ACHN (cell line): ENCODE measurements around the gene TET3.

Experiments used
- DNase-seq: peaks from one replicate; pipeline ENCODE4 v3.0.0-alpha.2; 2015
- in situ Hi-C: cut with HindIII; loops from 2 replicates; pipeline ENCODE4 v1.10.0; 2017; ENCODE audit warnings: low sequenced_read_pairs, low pct_ligation_motif_present, low pct_unique_long_range_greater_than_20kb

Gene TET3

GRCh38 chr2:74020702-74021406 is 36.1 kb downstream of the TET3 start:
- no peak for DNase-seq

DNA sequence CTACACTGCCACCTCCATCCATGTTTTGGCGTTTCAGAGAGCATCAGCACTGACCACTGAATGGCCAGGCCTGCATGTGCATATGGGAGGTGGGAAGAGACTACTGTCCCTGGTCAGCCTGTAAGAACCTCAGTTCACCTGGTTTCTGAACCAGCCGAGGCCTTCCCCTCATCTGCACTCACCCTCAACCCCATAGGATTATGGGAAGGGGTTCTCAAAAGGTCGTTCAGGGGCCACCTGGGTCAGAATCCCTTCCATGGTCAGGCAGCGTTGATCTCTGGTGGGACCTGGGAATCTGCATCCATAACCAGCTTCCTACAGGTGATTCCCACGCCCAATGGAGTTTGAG is 36.7 kb downstream of the TET3 start:
- no peak for DNase-seq
- in situ Hi-C loops: no loop called here

More at GRCh38 chr2:74020702-74021406, 36.1 kb downstream of the TET3 start:
- in situ Hi-C loops: no loop called here

DNA sequence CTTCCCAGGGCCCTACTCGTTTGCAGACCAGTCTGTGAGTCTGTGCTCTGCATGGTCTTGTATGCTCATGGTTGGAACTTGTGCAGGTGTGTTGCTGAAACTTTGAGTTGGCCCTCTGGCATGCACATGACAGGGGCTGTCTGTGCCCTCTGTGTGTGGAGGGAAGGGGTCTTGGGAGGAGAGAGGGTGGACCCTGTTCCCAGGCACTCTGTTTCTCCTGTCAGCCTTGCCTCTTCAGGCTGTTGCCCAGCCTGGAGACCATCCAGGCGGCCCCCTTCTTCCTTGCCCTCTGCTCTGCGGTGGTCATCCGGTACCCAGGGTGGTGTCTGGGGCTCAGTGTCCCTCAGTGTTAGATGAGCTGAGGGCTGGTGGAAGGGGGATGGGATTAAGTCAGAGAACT is 39.5 kb downstream of the TET3 start:
- DNase-seq: no peak
- in situ Hi-C loops: no loop called here

DNA sequence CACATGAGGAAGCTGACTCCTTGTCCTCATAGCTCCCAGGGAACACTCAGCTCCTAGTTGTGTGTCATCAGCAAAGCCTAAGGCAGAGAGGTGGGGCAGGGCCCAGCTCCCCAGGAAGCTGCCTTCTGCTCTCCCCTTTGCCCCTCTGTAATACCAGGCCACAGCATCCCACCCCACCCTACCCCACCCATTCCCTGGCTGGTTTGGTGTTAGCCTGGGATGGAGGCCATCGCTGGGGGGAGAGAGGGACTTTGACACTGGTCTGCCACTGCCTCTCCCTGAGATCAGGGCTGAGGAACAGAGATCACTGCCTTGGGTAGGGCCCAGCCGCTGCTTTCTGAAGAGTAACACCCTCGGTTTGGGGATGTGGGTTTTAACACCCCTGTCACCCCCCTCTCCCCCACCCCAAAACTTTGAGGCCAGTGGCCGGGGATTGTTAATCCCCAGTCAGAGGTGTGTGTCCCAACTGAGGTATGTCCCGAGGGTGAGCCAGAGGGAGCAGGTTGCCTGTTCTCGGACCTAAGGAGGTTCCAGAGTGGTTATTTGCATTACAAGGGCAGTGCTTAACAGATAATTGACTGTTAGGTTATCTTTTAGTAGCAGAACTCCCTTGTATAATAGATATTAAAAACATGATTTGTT is 41.4 kb downstream of the TET3 start:
- no peak for DNase-seq
- in situ Hi-C loops: no loop called here

DNA sequence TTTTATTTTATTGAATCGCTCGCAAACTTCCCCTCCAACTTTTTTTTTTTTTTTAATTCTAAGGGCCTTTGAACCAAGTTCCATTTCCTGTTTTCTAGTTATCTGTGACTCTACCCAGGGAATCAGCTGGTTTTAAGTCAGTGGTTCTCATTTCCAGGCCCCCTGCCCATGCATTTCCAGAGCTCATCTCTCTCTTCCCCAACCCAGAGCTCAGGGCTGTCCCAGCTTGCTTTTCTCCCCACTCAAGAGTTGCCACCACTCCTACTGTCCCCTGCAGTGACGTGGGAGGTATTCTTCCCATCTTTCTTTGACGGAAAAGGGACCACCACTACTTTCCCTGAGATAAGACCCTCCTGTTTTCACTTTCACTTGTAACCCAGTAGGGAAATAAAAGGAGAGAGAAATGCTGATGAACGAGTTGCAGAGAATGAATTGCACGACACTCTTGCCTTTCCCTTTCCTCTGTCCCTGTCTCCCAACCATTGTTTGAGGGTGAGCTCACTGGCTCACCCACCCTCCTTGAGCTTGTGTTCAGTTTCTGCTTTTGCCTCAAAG is 42.1 kb downstream of the TET3 start:
- in situ Hi-C loops: no loop called here
- DNase-seq: no peak

GRCh38 chr2:74027496-74027895 is 42.8 kb downstream of the TET3 start:
- no peak for DNase-seq
- in situ Hi-C loops: no loop called here

GRCh38 chr2:74028290-74028689 is 43.6 kb downstream of the TET3 start:
- no peak for DNase-seq
- in situ Hi-C loops: no loop called here

DNA sequence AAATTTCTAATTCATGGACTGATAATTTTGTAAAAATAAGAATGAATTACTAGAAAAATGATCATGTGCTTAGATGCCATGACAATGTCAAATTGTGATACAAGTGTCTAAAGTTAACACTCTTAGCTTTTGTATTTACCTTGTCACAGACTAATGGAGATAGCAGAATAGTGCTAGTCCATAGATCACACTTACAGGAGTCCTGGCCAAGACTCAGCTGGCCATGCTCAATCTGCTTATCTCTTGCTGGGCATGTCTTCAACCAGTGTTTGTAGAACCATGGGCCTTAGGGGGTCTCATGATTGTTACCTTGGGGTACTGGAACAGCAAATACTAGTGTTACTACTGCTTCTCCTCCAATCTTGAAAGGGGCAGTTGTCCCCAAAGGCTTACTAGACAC is 44.0 kb downstream of the TET3 start:
- no peak for DNase-seq
- in situ Hi-C loops: no loop called here

DNA sequence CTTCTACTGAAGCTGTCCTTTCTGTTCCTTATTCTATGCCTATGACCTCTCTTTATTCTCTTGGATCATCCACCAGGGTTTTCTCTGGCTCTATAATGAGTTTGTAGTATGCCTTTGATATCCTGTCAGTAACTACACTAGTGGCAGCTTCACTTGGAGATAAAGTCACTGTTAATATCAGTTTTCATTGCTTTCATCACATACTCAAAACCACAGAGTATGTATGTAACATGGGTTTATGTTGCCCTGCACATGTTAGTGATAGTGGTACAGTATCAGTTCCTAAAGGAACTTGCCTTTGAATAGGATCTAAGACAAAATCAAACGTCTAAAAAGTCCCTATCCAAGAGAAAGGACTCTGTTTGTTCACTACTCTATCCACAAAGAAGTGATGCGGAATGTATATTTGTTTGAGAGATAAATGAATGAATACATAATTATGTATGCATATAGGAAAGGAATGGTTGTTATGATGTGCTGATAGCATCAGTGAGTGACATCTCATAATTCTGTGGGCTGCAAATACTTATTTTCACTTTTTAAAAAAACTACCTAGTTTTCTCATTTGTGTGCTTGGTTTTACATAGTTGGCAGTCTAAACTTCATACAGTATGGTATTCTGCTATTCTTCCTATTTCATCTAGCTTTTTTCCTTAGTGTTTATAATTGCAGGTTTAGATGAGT is 45.1 kb downstream of the TET3 start:
- no peak for DNase-seq
- in situ Hi-C loops: no loop called here

- in situ Hi-C loops: no loop called here
- DNase-seq: no peak
These were observed 46.5 kb downstream of the TET3 start for GRCh38 chr2:74031221-74031620.

GRCh38 chr2:74031959-74032287 is 47.2 kb downstream of the TET3 start:
- DNase-seq: no peak
- in situ Hi-C loops: no loop called here

DNA sequence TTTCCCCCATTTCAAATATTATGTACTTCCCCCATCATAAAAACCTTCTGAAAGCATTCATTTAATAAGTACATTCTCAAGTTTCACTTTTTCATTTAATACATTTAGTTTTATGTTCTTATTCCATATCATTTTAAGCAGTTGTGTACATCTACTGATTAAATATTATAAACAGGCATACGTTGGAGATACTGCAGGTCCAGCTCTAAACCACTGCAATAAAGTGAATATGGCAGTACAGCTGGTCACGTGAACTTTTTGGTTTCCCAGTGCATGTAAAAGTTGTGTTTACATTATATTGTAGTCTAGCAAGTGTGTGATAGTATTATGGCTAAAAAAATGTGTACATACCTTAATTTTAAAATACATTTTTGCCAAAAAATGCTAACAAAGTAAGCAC is 48.7 kb downstream of the TET3 start:
- in situ Hi-C loops: no loop called here
- no peak for DNase-seq
